D721Med (cell line): ENCODE measurements around the gene HOXA10.

Source experiments
- DNase-seq: peaks from one replicate; pipeline ENCODE4 v3.0.0; 2011; ENCODE audit warnings: low spot score; ENCODE audit not compliant: insufficient read length
- FAIRE-seq: peaks from 2 replicates; lab custom pipeline; 2011; peaks lifted over from hg19 to GRCh38; lab: Jason Lieb, UNC
- TF ChIP-seq, protein P1 (sequence below): IDR thresholded peaks from 2 replicates; pipeline ENCODE4 v1.5.1; 2012; ENCODE audit warnings: mild to moderate bottlenecking, control low read depth; ENCODE audit not compliant: insufficient read depth; ENCODE audit errors: missing control alignments

HOXA10 gene

GRCh38 chr7:27161721-27162560, 12.2 kb downstream of the HOXA10 start:
- FAIRE-seq (no peak), DNase-seq (no peak)
- TF ChIP-seq, protein P1, sequence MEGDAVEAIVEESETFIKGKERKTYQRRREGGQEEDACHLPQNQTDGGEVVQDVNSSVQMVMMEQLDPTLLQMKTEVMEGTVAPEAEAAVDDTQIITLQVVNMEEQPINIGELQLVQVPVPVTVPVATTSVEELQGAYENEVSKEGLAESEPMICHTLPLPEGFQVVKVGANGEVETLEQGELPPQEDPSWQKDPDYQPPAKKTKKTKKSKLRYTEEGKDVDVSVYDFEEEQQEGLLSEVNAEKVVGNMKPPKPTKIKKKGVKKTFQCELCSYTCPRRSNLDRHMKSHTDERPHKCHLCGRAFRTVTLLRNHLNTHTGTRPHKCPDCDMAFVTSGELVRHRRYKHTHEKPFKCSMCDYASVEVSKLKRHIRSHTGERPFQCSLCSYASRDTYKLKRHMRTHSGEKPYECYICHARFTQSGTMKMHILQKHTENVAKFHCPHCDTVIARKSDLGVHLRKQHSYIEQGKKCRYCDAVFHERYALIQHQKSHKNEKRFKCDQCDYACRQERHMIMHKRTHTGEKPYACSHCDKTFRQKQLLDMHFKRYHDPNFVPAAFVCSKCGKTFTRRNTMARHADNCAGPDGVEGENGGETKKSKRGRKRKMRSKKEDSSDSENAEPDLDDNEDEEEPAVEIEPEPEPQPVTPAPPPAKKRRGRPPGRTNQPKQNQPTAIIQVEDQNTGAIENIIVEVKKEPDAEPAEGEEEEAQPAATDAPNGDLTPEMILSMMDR = no peak

- FAIRE-seq (no peak), DNase-seq (no peak)
- TF ChIP-seq, protein P1 = no peak
These were observed 12.9 kb downstream of the HOXA10 start for GRCh38 chr7:27161214-27161720.

- no peak for FAIRE-seq
These were observed 13.4 kb downstream of the HOXA10 start for GRCh38 chr7:27160546-27161213.

GRCh38 chr7:27160145-27160545, 14.0 kb downstream of the HOXA10 start:
- TF ChIP-seq, protein P1 = no peak
- DNase-seq (no peak), FAIRE-seq (no peak)

More at GRCh38 chr7:27160546-27161213, 13.4 kb downstream of the HOXA10 start:
- peak; percentile 81 for DNase-seq
- TF ChIP-seq, protein P1 = peak; percentile 88

- no peak for FAIRE-seq
- DNase-seq = no peak
- TF ChIP-seq, protein P1 = no peak
These were observed 14.6 kb downstream of the HOXA10 start for GRCh38 chr7:27159266-27160144.

DNA sequence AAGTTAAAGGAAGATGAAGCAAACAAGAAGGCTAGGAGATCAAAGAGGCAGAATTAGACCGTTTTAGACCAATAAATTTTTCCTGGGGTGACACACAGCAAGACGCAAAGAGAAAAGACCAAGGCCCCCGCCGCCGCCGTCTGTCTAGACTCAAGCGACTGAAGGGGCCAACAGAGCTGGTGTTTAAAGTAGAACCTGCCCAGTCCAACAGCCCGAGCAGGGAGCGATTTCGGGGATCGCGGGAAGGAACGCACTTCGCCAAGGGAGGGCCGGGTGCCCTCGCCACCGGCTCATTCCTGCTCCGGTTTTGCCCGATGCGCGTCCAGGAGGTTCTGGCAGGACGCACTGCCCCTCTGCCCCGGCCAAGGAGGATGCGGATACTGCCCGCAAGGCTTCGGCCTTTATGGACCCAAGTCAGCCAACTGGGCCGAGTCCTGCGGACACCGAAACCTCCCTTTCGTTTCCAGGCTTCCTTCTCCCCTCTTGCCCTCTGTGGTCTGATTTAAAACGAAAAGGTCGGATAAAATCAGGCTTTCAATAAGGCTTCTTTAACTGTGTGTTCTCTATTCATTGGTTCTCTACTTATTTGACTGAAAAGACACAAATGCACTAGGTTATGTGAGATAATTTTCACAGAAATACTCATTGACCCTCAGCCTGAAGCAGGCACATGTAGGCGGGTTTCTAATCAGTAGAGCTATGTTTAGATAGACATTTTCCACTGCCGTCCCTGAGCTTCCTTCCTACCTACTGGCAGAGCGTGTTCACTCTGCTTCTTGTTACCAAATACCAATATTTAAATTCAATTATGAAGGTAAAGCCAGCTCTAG, 15.5 kb downstream of the HOXA10 start:
- FAIRE-seq (no peak), DNase-seq (no peak)
- TF ChIP-seq, protein P1 = no peak
